ENCODE results near the gene CCDC142.

DNA sequence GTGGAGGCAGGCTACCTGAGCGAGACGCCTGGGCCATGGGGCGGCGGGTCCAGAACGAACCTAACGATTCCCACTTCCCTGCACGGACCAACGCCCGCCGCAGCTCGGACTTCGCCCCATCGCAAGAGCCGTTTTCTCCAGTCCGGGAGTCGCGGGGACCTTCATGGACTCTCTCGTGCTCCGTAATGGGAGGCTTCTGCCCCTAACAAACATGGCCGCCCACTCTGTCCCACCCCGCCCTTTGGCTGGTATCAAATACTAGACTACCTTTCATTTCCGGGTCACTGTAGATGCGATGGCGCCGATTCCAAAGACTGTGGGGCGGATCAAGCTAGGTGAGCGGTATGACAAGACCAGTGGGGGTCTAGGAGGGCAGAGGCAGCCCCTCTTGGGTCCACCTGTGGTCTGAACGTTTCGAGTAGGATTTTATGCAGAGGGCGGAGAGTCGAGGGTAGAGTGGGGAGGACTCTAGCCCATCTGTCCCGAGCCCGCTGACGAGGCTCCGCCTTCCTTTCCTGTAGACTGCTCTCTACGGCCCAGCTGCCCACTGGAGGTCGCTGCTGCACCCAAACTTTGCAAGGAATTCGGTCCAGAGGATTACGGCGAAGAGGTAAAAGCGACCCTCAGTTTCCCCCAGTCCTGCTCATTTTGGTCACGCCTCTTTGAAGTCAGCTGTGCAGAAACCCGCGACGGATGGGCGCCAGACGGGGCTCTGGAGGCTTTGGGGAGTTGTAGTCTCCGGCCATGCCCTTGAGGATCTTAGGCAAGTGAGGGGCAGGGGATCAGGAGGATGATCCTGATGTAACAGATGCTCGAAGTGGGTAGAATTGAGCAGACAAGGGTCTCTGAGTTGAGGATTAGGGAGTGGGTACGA is at the start of gene CCDC142, which contains the start of gene TTC31:
- TF ChIP-seq, protein P1, sequence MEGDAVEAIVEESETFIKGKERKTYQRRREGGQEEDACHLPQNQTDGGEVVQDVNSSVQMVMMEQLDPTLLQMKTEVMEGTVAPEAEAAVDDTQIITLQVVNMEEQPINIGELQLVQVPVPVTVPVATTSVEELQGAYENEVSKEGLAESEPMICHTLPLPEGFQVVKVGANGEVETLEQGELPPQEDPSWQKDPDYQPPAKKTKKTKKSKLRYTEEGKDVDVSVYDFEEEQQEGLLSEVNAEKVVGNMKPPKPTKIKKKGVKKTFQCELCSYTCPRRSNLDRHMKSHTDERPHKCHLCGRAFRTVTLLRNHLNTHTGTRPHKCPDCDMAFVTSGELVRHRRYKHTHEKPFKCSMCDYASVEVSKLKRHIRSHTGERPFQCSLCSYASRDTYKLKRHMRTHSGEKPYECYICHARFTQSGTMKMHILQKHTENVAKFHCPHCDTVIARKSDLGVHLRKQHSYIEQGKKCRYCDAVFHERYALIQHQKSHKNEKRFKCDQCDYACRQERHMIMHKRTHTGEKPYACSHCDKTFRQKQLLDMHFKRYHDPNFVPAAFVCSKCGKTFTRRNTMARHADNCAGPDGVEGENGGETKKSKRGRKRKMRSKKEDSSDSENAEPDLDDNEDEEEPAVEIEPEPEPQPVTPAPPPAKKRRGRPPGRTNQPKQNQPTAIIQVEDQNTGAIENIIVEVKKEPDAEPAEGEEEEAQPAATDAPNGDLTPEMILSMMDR (conservative IDR thresholded peaks at IDR 0.05) = peak; percentile 77
- no peak for TF ChIP-seq ZFX (IDR thresholded peaks at IDR 0.05)

Measured in C4-2B (cell line).